ENCODE measurements around the gene ROS1. TPM values are rescaled to one million over a fixed set of nuclear protein-coding genes. Genes with fewer than 3 reads are reported as not detected.
"Not testable (repeated sequence)": the region's sequence is repeated elsewhere in the genome, so short reads cannot be mapped to it uniquely, and the experiment has no call there.

The ROS1 gene
- total RNA-seq, result 0.04 TPM

GRCh38 chr6:117425431-117426153 is at the start of gene ROS1:
Gene ROS1, minus strand, starts transcription at chr6:117425942. Its CDS starts 286 bp downstream, at chr6:117425656.
- ATAC-seq, result no peak

GRCh38 chr6:117473401-117473800 is 47.7 kb upstream of the ROS1 start:
- no peak for ATAC-seq

GRCh38 chr6:117472667-117473066 is 46.9 kb upstream of the ROS1 start:
- no peak for ATAC-seq

- no peak for ATAC-seq
Measured at GRCh38 chr6:117469791-117470190, 44.0 kb upstream of the ROS1 start.

- ATAC-seq, result peak; percentile 48
Measured at GRCh38 chr6:117469356-117469755, 43.6 kb upstream of the ROS1 start.

- not testable (repeated sequence) for ATAC-seq
Measured at GRCh38 chr6:117468527-117468926, 42.8 kb upstream of the ROS1 start.

GRCh38 chr6:117467876-117468275 is 42.1 kb upstream of the ROS1 start:
- ATAC-seq, result no peak

- ATAC-seq, result no peak
Measured at GRCh38 chr6:117465691-117466090, 39.9 kb upstream of the ROS1 start.

GRCh38 chr6:117464700-117465099 is 39.0 kb upstream of the ROS1 start:
- no peak for ATAC-seq

- ATAC-seq, result peak; percentile 88
Measured at GRCh38 chr6:117463762-117464665, 38.3 kb upstream of the ROS1 start.

- no peak for ATAC-seq
Measured at GRCh38 chr6:117459204-117459944, 33.6 kb upstream of the ROS1 start.

GRCh38 chr6:117456998-117457397 is 31.3 kb upstream of the ROS1 start:
- no peak for ATAC-seq

GRCh38 chr6:117456250-117456649 is 30.5 kb upstream of the ROS1 start:
- ATAC-seq, result no peak

GRCh38 chr6:117451671-117452070 is 25.9 kb upstream of the ROS1 start:
- no peak for ATAC-seq

- ATAC-seq, result no peak
Measured at GRCh38 chr6:117449549-117450439, 24.1 kb upstream of the ROS1 start.

GRCh38 chr6:117448732-117449485 is 23.2 kb upstream of the ROS1 start:
- ATAC-seq, result peak; percentile 56

GRCh38 chr6:117448011-117448410 is 22.3 kb upstream of the ROS1 start:
- no peak for ATAC-seq

- no peak for ATAC-seq
Measured at GRCh38 chr6:117446861-117447260, 21.1 kb upstream of the ROS1 start.

- no peak for ATAC-seq
Measured at GRCh38 chr6:117444600-117444999, 18.9 kb upstream of the ROS1 start.

- ATAC-seq, result not testable (repeated sequence)
Measured at GRCh38 chr6:117442313-117442712, 16.6 kb upstream of the ROS1 start.

- peak; percentile 81 for ATAC-seq
Measured at GRCh38 chr6:117441824-117442264, 16.1 kb upstream of the ROS1 start.

Data from esophagus mucosa (tissue), 1 donor.